ENCODE results near the gene GLG1. TPM values are rescaled to one million over a fixed set of nuclear protein-coding genes. Genes with fewer than 3 reads are reported as not detected.

The GLG1 gene
- total RNA-seq, 1 experiment from 2014 or later: 65.2 TPM

DNA sequence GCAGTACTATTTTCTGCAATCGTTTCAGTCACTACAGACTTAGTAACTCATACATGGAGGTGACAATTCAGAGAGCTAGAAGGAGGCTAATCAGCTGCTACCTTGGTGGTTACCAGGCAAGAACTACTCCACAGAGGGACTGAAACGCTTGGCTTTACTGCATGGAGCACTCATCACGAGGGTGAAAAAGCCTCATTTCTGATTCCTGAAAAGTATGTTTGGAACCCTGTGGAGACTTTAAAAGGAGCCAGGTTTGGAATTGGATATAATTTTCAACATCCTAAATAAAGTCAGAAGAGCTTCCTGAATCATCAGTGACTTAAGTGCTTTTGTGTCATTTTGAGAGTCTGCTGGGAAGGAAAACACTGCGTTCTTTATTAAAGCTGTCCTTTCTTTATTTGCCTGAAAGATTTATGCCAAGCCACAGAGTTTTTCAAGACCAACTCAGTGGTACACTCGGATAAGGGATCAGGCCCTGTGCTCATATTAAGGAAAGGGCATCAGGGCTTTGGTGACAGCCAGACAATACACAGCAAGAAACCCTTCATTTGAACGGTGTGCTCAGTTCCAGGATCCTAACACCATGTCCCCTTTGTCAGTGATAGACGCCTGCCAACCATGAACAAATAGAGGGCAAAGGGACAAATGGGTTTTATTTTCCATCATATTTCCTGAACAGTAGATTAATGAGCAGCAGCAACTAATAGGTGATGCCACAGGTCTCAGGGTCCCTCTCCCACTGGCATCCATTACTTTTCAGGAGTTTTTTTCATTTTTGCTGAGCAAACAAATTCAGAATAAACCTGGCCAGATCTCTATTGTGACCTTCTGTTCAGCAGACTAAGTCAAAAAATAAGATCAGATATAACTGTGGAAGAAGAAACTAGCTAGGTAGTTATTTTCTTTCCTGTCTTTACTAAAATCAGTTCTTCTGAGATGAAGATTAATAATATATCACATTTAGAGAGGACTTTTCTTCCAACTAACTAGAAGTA is 105.1 kb downstream of the GLG1 start:
- peaks cover 43% of the 10 kb centered on the region for H3K79me2 ChIP-seq (ENCODE audit: low read length)
- no peak overlapping the region for H2AFZ ChIP-seq (ENCODE audit: low read length)
- 0 out of 2 replicates have a peak, but pooled peaks cover 5% of the 10 kb centered on the region for H3K36me3 ChIP-seq (ENCODE audit: insufficient read depth, low read length)
- no peaks in the 10 kb centered on the region for H4K20me1 ChIP-seq (ENCODE audit: insufficient read depth, low read depth, low read length)
- H3K4me3 ChIP-seq (ENCODE audit: low read length): no peak overlapping the region
- no peaks in the 10 kb centered on the region for H3K9me2 ChIP-seq (replicated peaks; ENCODE audit: insufficient read depth, low read length)
- DNase-seq: no peak
- no peaks in the 10 kb centered on the region for H3K9me3 ChIP-seq (ENCODE audit: low read length)
- H3K4me1 ChIP-seq (ENCODE audit: low read length): peaks cover 3% of the 10 kb centered on the region
- no peak overlapping the region for H3K4me2 ChIP-seq (ENCODE audit: low read depth, low read length, poor library complexity, severe bottlenecking)
- H3K27ac ChIP-seq (ENCODE audit: low read length): no peak overlapping the region
- no peak overlapping the region for H3K9ac ChIP-seq (ENCODE audit: low read length)
- H3K27me3 ChIP-seq (ENCODE audit: low read length): no peaks in the 10 kb centered on the region

DNA sequence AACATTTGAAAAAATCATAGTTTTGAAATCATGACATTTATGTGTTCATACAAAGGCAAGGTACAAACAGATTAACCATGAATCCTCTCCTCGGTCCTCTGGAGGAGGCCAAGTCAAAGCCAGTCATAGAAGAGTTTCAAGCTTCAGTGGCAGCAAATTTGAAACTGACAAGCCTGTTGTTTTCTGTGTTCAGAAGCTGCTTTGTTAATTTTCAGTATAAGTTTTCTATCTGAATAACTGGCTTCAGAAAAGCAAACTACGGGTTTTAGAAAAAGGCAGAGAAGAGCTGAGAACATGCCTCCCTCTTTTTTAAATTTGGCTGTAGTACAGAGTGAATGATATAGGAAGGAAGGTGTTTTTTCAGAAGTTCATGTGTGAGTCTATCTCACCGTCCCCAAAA is 106.0 kb downstream of the GLG1 start:
- no peak overlapping the region for H3K9ac ChIP-seq (ENCODE audit: low read length)
- peaks cover 41% of the 10 kb centered on the region for H3K79me2 ChIP-seq (ENCODE audit: low read length)
- H2AFZ ChIP-seq (ENCODE audit: low read length): no peak overlapping the region
- H3K4me3 ChIP-seq (ENCODE audit: low read length): no peak overlapping the region
- H3K36me3 ChIP-seq (ENCODE audit: insufficient read depth, low read length): 0 out of 2 replicates have a peak, but pooled peaks cover 5% of the 10 kb centered on the region
- no peaks in the 10 kb centered on the region for H3K4me1 ChIP-seq (ENCODE audit: low read length)
- H3K9me2 ChIP-seq (replicated peaks; ENCODE audit: insufficient read depth, low read length): no peaks in the 10 kb centered on the region
- no peak for DNase-seq
- no peaks in the 10 kb centered on the region for H4K20me1 ChIP-seq (ENCODE audit: insufficient read depth, low read depth, low read length)
- H3K27ac ChIP-seq (ENCODE audit: low read length): no peak overlapping the region
- H3K27me3 ChIP-seq (ENCODE audit: low read length): no peaks in the 10 kb centered on the region
- H3K9me3 ChIP-seq (ENCODE audit: low read length): no peaks in the 10 kb centered on the region
- H3K4me2 ChIP-seq (ENCODE audit: low read depth, low read length, poor library complexity, severe bottlenecking): no peak overlapping the region

DNA sequence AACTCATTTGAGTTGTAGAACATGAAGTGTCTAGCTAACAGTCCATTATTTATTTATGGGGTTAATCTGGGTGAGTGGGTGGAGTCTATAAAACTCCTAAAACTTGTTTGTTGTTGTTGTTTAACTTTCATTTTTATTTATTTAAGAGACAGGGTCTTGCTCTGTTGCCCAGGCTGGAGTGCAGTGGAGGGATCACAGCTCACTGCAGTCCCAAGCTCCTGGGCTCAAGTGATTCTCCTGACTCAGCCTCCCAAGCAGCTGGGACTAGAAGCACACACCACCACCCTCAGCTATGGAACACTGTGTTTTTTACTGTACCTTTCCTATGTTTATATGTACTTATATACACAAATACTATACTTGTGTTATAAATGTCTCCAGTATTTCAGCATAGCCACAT is 107.8 kb downstream of the GLG1 start:
- no peak for DNase-seq
- Histone ChIP-seq H4K20me1 (ENCODE audit: insufficient read depth, low read depth, low read length) (no peaks in the 10 kb centered on the region), H3K36me3 (ENCODE audit: insufficient read depth, low read length) (peaks cover 11% of the 10 kb centered on the region; the same call in 1 of the 2 replicates), H3K4me3 (ENCODE audit: low read length) (no peak overlapping the region), H3K27me3 (ENCODE audit: low read length) (no peaks in the 10 kb centered on the region), H3K27ac (ENCODE audit: low read length) (no peak overlapping the region), H3K4me1 (ENCODE audit: low read length) (no peaks in the 10 kb centered on the region), H3K9ac (ENCODE audit: low read length) (no peak overlapping the region), H3K9me2 (replicated peaks; ENCODE audit: insufficient read depth, low read length) (no peaks in the 10 kb centered on the region), H3K4me2 (ENCODE audit: low read depth, low read length, poor library complexity, severe bottlenecking) (no peak overlapping the region), H3K9me3 (ENCODE audit: low read length) (no peaks in the 10 kb centered on the region), H3K79me2 (ENCODE audit: low read length) (peaks cover 40% of the 10 kb centered on the region), H2AFZ (ENCODE audit: low read length) (no peak overlapping the region)

- H4K20me1 ChIP-seq (ENCODE audit: insufficient read depth, low read depth, low read length): no peaks in the 10 kb centered on the region
- no peaks in the 10 kb centered on the region for H3K4me1 ChIP-seq (ENCODE audit: low read length)
Observed at GRCh38 chr16:74497761-74498160, 109.2 kb downstream of the GLG1 start.

GRCh38 chr16:74496054-74496453 is 110.9 kb downstream of the GLG1 start:
- H3K4me2 ChIP-seq (ENCODE audit: low read depth, low read length, poor library complexity, severe bottlenecking): no peak overlapping the region
- H3K9me3 ChIP-seq (ENCODE audit: low read length): no peaks in the 10 kb centered on the region
- no peaks in the 10 kb centered on the region for H3K27me3 ChIP-seq (ENCODE audit: low read length)
- H4K20me1 ChIP-seq (ENCODE audit: insufficient read depth, low read depth, low read length): no peaks in the 10 kb centered on the region
- H3K27ac ChIP-seq (ENCODE audit: low read length): no peak overlapping the region
- no peak for DNase-seq
- no peak overlapping the region for H3K4me3 ChIP-seq (ENCODE audit: low read length)
- H3K79me2 ChIP-seq (ENCODE audit: low read length): peaks cover 22% of the 10 kb centered on the region
- H3K4me1 ChIP-seq (ENCODE audit: low read length): no peaks in the 10 kb centered on the region
- H3K9ac ChIP-seq (ENCODE audit: low read length): no peak overlapping the region
- H3K36me3 ChIP-seq (ENCODE audit: insufficient read depth, low read length): peaks cover 6% of the 10 kb centered on the region; the same call in 1 of the 2 replicates
- H3K9me2 ChIP-seq (replicated peaks; ENCODE audit: insufficient read depth, low read length): no peaks in the 10 kb centered on the region
- H2AFZ ChIP-seq (ENCODE audit: low read length): no peak overlapping the region

More at GRCh38 chr16:74497761-74498160, 109.2 kb downstream of the GLG1 start:
- no peak overlapping the region for H3K27ac ChIP-seq (ENCODE audit: low read length)
- DNase-seq: no peak
- H3K9me3 ChIP-seq (ENCODE audit: low read length): no peaks in the 10 kb centered on the region
- H3K79me2 ChIP-seq (ENCODE audit: low read length): peaks cover 31% of the 10 kb centered on the region
- no peaks in the 10 kb centered on the region for H3K9me2 ChIP-seq (replicated peaks; ENCODE audit: insufficient read depth, low read length)
- H2AFZ ChIP-seq (ENCODE audit: low read length): no peak overlapping the region
- H3K27me3 ChIP-seq (ENCODE audit: low read length): no peaks in the 10 kb centered on the region
- H3K36me3 ChIP-seq (ENCODE audit: insufficient read depth, low read length): peaks cover 6% of the 10 kb centered on the region; the same call in 1 of the 2 replicates
- no peak overlapping the region for H3K4me3 ChIP-seq (ENCODE audit: low read length)
- no peak overlapping the region for H3K4me2 ChIP-seq (ENCODE audit: low read depth, low read length, poor library complexity, severe bottlenecking)
- H3K9ac ChIP-seq (ENCODE audit: low read length): no peak overlapping the region

GRCh38 chr16:74492976-74493375 is 113.9 kb downstream of the GLG1 start:
- no peak overlapping the region for H2AFZ ChIP-seq (ENCODE audit: low read length)
- no peak overlapping the region for H3K9ac ChIP-seq (ENCODE audit: low read length)
- H3K9me2 ChIP-seq (replicated peaks; ENCODE audit: insufficient read depth, low read length): no peaks in the 10 kb centered on the region
- H3K27ac ChIP-seq (ENCODE audit: low read length): no peak overlapping the region
- no peaks in the 10 kb centered on the region for H4K20me1 ChIP-seq (ENCODE audit: insufficient read depth, low read depth, low read length)
- no peak for DNase-seq
- no peaks in the 10 kb centered on the region for H3K4me1 ChIP-seq (ENCODE audit: low read length)
- no peaks in the 10 kb centered on the region for H3K9me3 ChIP-seq (ENCODE audit: low read length)
- no peaks in the 10 kb centered on the region for H3K27me3 ChIP-seq (ENCODE audit: low read length)
- H3K36me3 ChIP-seq (ENCODE audit: insufficient read depth, low read length): peaks cover 24% of the 10 kb centered on the region; the same call in 1 of the 2 replicates
- H3K4me2 ChIP-seq (ENCODE audit: low read depth, low read length, poor library complexity, severe bottlenecking): no peak overlapping the region
- no peak overlapping the region for H3K4me3 ChIP-seq (ENCODE audit: low read length)
- peaks cover 25% of the 10 kb centered on the region for H3K79me2 ChIP-seq (ENCODE audit: low read length)

DNA sequence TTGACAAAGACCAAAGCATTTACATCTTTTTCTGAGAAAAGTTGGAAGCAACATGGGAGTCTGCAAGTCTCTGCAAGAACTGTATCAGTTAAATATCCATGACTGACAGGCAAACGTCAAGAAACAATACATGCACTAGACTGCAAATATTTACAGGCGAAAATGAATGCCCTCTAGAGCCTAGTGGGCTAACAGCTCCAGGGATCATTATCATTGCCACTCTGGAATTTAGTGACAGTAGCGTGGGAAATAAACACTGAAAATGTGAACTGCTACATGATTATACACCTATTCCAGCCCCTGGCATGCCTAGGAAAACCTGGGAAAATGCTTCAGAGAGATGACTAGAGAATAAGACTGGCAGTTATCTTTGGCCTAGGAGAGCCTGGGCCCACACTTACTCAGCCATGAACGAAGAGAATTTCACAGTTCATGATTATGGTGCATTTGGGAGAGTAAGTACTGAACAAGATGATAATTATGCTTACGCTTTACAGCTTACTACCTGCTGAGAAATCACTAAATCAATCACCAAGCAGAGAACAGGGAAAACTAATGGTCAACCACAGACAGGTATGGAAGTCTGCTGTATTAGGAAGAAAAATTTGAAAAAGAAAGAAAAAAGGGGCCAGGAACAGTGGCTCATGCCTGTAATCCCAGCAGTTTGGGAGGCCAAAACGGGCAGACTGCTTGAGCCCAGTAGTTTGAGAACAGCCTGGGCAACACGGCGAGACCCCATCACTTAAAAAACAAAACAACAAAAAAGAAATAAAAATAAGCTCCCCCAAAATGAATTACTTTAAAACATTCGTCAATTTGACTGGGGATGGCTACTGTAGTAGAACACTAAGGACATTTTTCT is 119.0 kb downstream of the GLG1 start:
- Histone ChIP-seq H3K4me3 (ENCODE audit: low read length) (no peak overlapping the region), H3K36me3 (ENCODE audit: insufficient read depth, low read length) (peaks cover 35% of the 10 kb centered on the region; the same call in 1 of the 2 replicates), H3K4me1 (ENCODE audit: low read length) (no peaks in the 10 kb centered on the region), H2AFZ (ENCODE audit: low read length) (no peak overlapping the region), H3K9me3 (ENCODE audit: low read length) (no peaks in the 10 kb centered on the region), H3K27ac (ENCODE audit: low read length) (no peak overlapping the region), H4K20me1 (ENCODE audit: insufficient read depth, low read depth, low read length) (no peaks in the 10 kb centered on the region), H3K9ac (ENCODE audit: low read length) (no peak overlapping the region), H3K9me2 (replicated peaks; ENCODE audit: insufficient read depth, low read length) (no peaks in the 10 kb centered on the region), H3K4me2 (ENCODE audit: low read depth, low read length, poor library complexity, severe bottlenecking) (no peak overlapping the region), H3K27me3 (ENCODE audit: low read length) (no peaks in the 10 kb centered on the region), H3K79me2 (ENCODE audit: low read length) (peaks cover 21% of the 10 kb centered on the region)
- DNase-seq: no peak

GRCh38 chr16:74485916-74486315 is 121.0 kb downstream of the GLG1 start:
- Histone ChIP-seq H3K27me3 (ENCODE audit: low read length) (no peaks in the 10 kb centered on the region), H3K4me2 (ENCODE audit: low read depth, low read length, poor library complexity, severe bottlenecking) (no peak overlapping the region), H3K9me2 (replicated peaks; ENCODE audit: insufficient read depth, low read length) (no peaks in the 10 kb centered on the region), H3K9ac (ENCODE audit: low read length) (no peak overlapping the region), H3K4me3 (ENCODE audit: low read length) (no peak overlapping the region), H2AFZ (ENCODE audit: low read length) (no peak overlapping the region), H3K27ac (ENCODE audit: low read length) (no peak overlapping the region), H3K4me1 (ENCODE audit: low read length) (no peaks in the 10 kb centered on the region), H4K20me1 (ENCODE audit: insufficient read depth, low read depth, low read length) (no peaks in the 10 kb centered on the region), H3K9me3 (ENCODE audit: low read length) (no peaks in the 10 kb centered on the region), H3K79me2 (ENCODE audit: low read length) (peaks cover 21% of the 10 kb centered on the region), H3K36me3 (ENCODE audit: insufficient read depth, low read length) (peaks cover 33% of the 10 kb centered on the region; the same call in 1 of the 2 replicates)
- DNase-seq: no peak
